C4-2B (cell line): ENCODE results near the gene HMGB1.

Experiments
- CTCF ChIP-seq: fragments of 450-650 bp; conservative IDR thresholded peaks from 2 replicates; pipeline ENCODE4 v1.5.1; 2017; ENCODE audit warnings: mild to moderate bottlenecking
- ZFX ChIP-seq: fragments of 450-650 bp; IDR thresholded peaks from 2 replicates; pipeline ENCODE4 v1.6.1; 2017

DNA sequence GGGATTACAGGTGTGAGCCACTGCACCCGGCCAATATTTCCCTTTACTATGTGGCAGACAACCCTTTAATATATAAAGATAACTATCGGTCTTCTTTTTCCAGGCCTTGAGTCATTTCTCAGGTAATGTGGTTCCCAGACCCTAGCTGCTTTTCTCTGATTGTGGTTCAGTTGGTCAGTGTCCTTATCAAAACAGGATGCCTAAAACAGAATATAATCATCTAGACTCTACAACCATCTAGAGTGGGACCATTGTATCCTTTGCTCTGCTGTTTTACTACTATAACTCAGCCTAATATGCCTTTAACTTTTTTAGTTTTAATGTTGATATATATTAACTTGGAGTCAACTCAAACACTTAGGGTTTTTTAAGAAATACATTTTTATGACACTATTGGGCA is 30.0 kb upstream of the HMGB1 start:
- TF ChIP-seq CTCF, result no peak
- no peak for TF ChIP-seq ZFX
